Activated naive CD4-positive, alpha-beta T cell treated with anti-CD3 and anti-CD28 coated beads, Interleukin-2, amount 50 U/mL, for 72 hours (primary cell): ENCODE measurements around the gene CLIP2. TPM values are rescaled to one million over a fixed set of nuclear protein-coding genes. Genes with fewer than 3 reads are reported as not detected.
"Not testable (repeated sequence)": the region's sequence is repeated elsewhere in the genome, so short reads cannot be mapped to it uniquely, and the experiment has no call there.

ENCODE experiments used
- ATAC-seq, 2 donors: fragments of 150-1000 bp; cut with Tn5 transposase; 2 replicates each; pipeline ENCODE4 v1.10.0; 2021; ENCODE audit warnings: mild to moderate bottlenecking in 2 of 2, moderate library complexity in 2 of 2
- DNase-seq, 2 donors: peaks; one replicate each; pipeline ENCODE4 v3.0.0; 2021 to 2022; ENCODE audit warnings: low spot score in 2 of 2
- H3K27ac Mint-ChIP-seq, 2 donors: one replicate each; pipeline ENCODE4 v1.8.0; 2022; ENCODE audit warnings: mild to moderate bottlenecking in 2 of 2, mixed read lengths in 2 of 2
- H3K36me3 Mint-ChIP-seq, 2 donors: one replicate each; pipeline ENCODE4 v1.8.0; 2022; ENCODE audit warnings: mixed read lengths in 2 of 2
- H3K9me3 Mint-ChIP-seq, 2 donors: one replicate each; pipeline ENCODE4 v1.8.0; 2022; ENCODE audit warnings: mixed read lengths in 2 of 2
- total RNA-seq, 2 donors: library from RNA; stranded (reverse); gene quantifications; one replicate each; pipeline ENCODE4 v1.2.3, GENCODE V29; 2022

The CLIP2 gene
- total RNA-seq, 2 donors from 2014 or later: 0.89 to 1.1 TPM

DNA sequence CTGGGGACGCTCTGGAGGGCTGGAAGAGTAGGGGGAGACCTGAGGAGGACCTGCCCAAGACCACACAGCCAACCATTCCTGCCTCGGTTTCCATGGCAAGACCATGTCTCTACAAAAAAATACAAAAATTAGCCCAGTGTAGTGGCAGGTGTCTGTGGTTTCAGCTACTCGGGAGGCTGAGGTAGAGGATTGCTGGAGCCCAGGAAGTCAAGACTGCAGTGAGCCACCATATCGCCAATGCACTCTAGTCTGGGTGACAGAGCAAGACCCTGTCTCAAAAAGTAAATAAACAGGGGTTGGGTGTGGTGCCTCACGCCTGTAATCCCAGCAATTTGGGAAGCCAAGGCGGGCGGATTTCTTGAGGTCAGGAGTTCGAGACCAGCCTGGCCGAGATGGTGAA is 48.7 kb downstream of the CLIP2 start:
- Mint-ChIP-seq H3K27ac (no peak overlapping the region), H3K9me3 (no peaks in the 10 kb centered on the region), H3K36me3 (no peaks in the 10 kb centered on the region)
- no peak for ATAC-seq
- no peak for DNase-seq

DNA sequence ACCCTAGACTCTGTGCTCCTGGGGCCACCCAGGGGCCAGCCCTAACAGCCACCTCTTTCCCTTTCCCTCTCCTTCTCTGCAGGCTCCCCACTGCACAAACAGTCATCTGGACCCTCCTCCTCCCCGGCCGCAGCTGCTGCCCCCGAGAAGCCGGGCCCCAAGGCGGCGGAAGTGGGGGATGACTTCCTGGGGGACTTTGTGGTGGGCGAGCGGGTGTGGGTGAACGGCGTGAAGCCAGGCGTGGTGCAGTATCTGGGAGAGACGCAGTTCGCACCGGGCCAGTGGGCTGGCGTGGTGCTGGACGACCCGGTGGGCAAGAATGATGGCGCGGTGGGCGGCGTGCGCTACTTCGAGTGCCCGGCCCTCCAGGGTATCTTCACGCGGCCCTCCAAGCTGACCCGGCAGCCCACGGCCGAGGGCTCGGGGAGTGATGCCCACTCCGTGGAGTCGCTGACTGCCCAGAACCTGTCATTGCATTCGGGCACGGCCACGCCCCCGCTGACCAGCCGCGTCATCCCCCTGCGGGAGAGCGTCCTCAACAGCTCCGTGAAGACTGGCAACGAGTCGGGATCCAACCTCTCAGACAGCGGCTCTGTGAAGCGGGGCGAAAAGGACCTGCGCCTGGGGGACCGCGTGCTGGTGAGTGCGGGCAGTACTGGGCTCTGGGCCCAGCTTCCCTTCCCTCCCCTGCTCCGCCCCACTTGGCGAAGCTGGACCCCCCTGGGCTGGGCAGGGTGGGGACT is 49.3 kb downstream of the CLIP2 start:
- Mint-ChIP-seq H3K27ac (no peak overlapping the region), H3K9me3 (no peaks in the 10 kb centered on the region), H3K36me3 (no peaks in the 10 kb centered on the region)
- DNase-seq (no peak), ATAC-seq (no peak)

DNA sequence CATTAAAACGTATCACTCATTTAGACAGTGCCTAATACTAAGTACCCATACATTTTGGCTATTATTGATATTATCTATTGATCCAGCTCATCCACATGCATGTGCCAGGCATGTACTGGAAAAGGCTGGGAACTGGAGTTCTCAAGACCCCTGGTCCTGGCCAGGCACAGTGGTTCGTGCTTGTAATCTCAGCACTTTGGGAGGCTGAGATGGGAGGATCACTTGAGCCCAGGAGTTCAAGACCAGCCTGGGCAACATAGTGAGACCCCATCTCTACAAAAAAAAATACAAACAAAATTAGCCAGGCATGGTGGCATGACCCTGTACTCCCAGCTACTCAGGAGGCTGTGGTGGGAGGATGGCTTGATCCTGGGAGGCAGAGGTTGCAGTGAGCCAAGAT is 50.4 kb downstream of the CLIP2 start:
- ATAC-seq, DNase-seq, H3K36me3 Mint-ChIP-seq, H3K9me3 Mint-ChIP-seq, H3K27ac Mint-ChIP-seq: not testable (repeated sequence)

GRCh38 chr7:74343281-74344131 is 54.3 kb downstream of the CLIP2 start:
- Mint-ChIP-seq H3K36me3 (no peaks in the 10 kb centered on the region), H3K9me3 (no peaks in the 10 kb centered on the region), H3K27ac (peak overlapping the region in 1 of 2 donors; percentile 22)
- ATAC-seq (peak; percentile 84 to 98), DNase-seq (no peak)

- H3K9me3 Mint-ChIP-seq: no peaks in the 10 kb centered on the region
- no peak for ATAC-seq
- DNase-seq: no peak
- H3K36me3 Mint-ChIP-seq: no peaks in the 10 kb centered on the region
- no peak overlapping the region for H3K27ac Mint-ChIP-seq
These were observed 54.9 kb downstream of the CLIP2 start for GRCh38 chr7:74344132-74344496.

DNA sequence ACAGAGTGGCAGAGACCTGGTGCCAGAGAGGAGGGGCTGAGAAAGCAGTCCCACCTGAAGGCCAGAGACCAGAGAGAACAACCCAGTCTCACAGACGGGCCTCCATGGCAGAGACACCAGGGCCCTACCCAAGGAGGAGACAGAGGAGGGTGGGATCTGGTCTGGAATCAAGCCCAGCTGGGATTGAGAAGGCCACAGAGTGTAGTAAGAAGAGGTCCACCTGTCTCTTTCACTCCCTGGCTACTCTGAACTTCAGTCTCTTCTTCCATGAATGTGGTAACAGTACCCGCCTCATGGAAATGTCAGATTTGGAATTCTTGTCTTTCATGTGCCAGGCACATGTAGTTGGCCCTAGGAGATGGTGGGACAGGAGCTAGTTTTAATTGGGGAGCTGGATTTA is 55.6 kb downstream of the CLIP2 start:
- Mint-ChIP-seq H3K36me3 (no peaks in the 10 kb centered on the region), H3K27ac (no peak overlapping the region), H3K9me3 (no peaks in the 10 kb centered on the region)
- DNase-seq (no peak), ATAC-seq (no peak)

- Mint-ChIP-seq H3K27ac (no peak overlapping the region), H3K9me3 (no peaks in the 10 kb centered on the region), H3K36me3 (no peaks in the 10 kb centered on the region)
- DNase-seq (no peak), ATAC-seq (no peak)
These were observed 56.8 kb downstream of the CLIP2 start for GRCh38 chr7:74345970-74346369.

DNA sequence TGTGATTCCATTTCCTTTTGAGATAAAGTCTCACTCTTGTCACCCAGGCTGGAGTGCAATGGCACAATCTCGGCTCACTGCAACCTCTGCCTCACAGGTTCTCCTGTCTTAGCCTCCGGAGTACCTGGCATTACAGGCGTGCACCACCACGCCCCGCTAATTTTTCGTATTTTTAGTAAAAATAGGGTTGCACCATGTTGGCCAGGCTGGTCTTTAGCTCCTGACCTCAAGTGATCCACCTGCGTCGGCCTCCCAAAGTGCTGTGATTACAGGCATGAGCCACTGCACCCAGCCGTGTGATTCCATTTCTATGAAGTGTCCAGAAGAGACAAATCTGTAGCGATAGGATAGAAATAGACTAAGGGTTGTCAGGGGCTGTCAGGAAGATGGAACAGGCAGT is 60.4 kb downstream of the CLIP2 start:
- Mint-ChIP-seq H3K27ac (no peak overlapping the region), H3K9me3 (no peaks in the 10 kb centered on the region), H3K36me3 (no peaks in the 10 kb centered on the region)
- ATAC-seq: no peak
- no peak for DNase-seq

DNA sequence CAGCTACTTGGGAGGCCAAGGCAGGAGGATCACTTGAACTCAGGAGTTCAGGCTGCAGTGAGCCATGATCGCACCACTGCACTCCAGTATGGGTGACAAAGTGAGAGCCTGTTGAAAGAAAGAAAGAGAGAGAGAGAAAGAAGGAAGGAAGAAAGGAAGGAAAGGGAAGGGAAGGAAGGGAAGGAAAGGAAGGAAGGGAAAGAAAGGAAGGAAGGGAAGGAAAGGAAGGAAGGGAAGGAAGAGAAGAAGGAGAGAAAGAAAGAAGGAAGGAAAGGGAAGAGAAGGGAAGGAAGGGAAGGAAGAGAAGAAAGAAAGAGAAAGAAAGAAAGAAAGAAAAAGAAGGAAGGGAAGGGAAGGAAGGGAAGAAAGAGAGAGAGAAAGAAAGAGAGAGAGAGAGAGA is 61.5 kb downstream of the CLIP2 start:
- Mint-ChIP-seq H3K27ac (no peak overlapping the region), H3K9me3 (no peaks in the 10 kb centered on the region), H3K36me3 (no peaks in the 10 kb centered on the region)
- ATAC-seq (no peak), DNase-seq (no peak)

GRCh38 chr7:74351836-74352235 is 62.6 kb downstream of the CLIP2 start:
- Mint-ChIP-seq H3K36me3 (no peaks in the 10 kb centered on the region), H3K27ac (no peak overlapping the region), H3K9me3 (peaks cover 0 to 6% of the 10 kb centered on the region in 2 donors)
- no peak for DNase-seq
- ATAC-seq: no peak

GRCh38 chr7:74352551-74353138 is 63.4 kb downstream of the CLIP2 start:
- not testable (repeated sequence) for H3K9me3 Mint-ChIP-seq, H3K36me3 Mint-ChIP-seq, H3K27ac Mint-ChIP-seq, DNase-seq, ATAC-seq

DNA sequence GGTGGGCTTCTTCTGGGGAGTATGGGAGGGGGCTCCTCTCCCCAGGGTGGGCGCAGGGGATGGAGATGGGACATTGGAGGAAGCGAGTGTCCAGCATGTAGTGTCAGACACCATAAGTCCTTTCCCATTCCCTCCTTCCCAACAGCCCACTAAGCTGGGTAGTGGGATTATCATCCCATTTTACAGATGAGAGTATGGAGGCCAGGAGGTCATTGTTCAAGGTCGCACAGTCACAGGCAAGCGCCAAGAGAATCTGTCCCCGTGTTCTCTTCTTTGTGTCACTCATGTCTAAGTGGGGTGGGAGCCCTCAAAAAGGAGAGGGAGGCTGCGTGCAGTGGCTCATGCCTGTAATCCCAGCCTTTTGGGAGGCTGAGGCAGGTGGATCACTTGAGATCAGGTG is 64.8 kb downstream of the CLIP2 start:
- Mint-ChIP-seq H3K27ac (no peak overlapping the region), H3K9me3 (peaks cover 0 to 6% of the 10 kb centered on the region in 2 donors), H3K36me3 (no peaks in the 10 kb centered on the region)
- DNase-seq: no peak
- no peak for ATAC-seq

DNA sequence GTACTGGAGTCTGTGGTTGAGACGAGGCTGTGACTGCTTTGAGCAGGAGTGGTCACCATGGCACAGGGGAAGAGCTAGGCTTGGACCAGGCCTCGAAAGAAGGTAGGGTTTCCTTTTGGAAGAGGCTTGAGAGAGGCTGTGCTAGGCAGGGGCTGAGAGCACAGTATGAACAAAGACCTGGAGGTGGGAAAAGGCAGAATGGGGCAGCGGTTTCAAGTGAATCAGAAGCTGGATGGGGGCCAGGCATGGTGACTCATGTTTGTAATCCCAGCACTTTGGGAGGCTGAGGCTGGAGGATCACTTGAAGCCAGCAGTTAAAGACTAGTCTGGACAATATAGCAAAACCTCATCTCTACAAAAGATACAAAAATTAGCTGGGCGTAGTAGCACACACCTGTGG is 65.9 kb downstream of the CLIP2 start:
- H3K9me3 Mint-ChIP-seq: peaks cover 0 to 6% of the 10 kb centered on the region in 2 donors
- H3K27ac Mint-ChIP-seq: no peak overlapping the region
- ATAC-seq: peak in 1 of 2 donors; percentile 44
- no peaks in the 10 kb centered on the region for H3K36me3 Mint-ChIP-seq
- no peak for DNase-seq

DNA sequence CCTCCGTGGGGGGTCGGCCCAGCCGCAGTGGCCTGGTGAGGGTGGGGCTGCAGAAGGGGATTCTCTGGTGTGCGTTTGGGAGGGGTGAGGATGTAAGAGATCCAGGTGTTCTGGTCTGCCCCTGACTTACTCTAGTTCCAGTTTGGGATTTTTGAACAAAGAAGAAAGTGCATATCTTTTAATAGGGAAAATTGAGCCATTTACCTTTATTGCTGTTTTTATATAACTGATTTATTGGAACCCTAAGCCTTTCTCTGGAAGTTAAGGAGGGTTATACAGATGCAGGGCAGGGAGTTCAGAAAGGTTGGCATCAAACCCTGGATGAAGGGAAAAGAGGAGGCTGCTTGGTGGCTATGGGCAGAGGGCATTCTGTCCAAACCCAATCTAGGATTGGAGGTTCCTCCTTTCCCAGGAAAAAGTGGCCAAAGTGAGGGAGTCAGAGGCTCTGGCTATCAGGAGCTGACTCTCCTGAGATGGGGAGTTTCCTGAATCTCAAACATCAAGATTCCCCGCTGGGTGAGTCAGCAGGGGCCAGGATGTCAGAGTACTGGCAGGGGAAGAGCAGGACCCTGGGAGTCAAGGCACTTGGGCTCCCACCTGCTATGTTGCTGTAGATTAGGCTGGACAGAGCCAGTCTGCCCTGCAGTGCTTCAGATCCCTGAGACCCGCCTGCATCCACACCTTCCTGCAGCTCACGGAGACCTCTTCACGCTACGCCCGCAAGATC is 67.5 kb downstream of the CLIP2 start:
- Mint-ChIP-seq H3K9me3 (peaks cover 0 to 6% of the 10 kb centered on the region in 2 donors), H3K36me3 (no peaks in the 10 kb centered on the region), H3K27ac (peak overlapping the region in 1 of 2 donors; percentile 15)
- ATAC-seq (no peak), DNase-seq (no peak)

- ATAC-seq (no peak), DNase-seq (no peak)
- Mint-ChIP-seq H3K9me3 (peaks cover 0 to 6% of the 10 kb centered on the region in 2 donors), H3K27ac (no peak overlapping the region), H3K36me3 (no peaks in the 10 kb centered on the region)
These were observed 70.8 kb downstream of the CLIP2 start for GRCh38 chr7:74360008-74360407.

DNA sequence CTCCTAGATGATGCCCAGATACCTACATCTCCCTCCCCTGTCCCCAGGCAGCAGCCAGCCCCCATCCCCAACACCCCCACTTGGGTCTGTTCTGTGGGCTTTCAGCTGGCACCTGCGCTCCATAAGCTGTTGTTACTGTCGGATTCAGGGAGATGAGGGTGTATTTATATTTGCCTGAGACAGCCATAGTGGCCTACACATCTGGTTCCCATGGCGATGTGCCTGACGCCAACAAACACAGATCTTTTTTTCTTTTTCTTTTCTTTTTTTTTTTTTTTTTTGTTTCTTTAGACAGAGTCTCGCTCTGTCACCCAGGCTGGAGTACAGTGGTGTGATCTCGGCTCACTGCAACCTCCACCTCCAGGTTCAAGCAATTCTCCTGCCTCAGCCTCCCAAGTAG is 73.1 kb downstream of the CLIP2 start:
- no peak for ATAC-seq
- Mint-ChIP-seq H3K9me3 (no peaks in the 10 kb centered on the region), H3K36me3 (no peaks in the 10 kb centered on the region), H3K27ac (no peak overlapping the region)
- no peak for DNase-seq

DNA sequence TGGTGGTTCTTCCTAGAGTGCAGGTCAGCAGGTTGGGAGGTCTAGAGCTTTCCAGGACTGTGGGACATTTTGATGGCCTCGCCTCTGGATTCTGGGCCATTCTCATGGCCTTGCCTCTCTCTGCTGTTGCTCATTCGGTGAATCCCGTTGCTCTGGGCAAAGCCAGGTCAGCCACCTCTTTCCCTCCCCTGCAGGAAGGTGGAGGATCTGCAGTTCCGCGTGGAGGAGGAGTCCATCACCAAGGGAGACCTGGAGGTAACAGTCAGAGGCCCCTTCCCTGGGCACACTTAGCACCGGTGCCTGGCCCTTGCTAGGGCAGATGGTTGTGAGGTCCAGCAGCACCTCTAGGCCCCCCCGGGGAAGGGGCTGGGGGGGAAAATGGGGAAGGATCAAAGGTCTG is 74.9 kb downstream of the CLIP2 start:
- DNase-seq (no peak), ATAC-seq (no peak)
- Mint-ChIP-seq H3K27ac (peak overlapping the region in 1 of 2 donors; percentile 56), H3K9me3 (no peaks in the 10 kb centered on the region), H3K36me3 (no peaks in the 10 kb centered on the region)
